ENCODE results near the gene ANXA4. TPM values are rescaled to one million over a fixed set of nuclear protein-coding genes. Genes with fewer than 3 reads are reported as not detected.

Gene ANXA4
- total RNA-seq, 1 donor from 2014 or later: 73.6 TPM

DNA sequence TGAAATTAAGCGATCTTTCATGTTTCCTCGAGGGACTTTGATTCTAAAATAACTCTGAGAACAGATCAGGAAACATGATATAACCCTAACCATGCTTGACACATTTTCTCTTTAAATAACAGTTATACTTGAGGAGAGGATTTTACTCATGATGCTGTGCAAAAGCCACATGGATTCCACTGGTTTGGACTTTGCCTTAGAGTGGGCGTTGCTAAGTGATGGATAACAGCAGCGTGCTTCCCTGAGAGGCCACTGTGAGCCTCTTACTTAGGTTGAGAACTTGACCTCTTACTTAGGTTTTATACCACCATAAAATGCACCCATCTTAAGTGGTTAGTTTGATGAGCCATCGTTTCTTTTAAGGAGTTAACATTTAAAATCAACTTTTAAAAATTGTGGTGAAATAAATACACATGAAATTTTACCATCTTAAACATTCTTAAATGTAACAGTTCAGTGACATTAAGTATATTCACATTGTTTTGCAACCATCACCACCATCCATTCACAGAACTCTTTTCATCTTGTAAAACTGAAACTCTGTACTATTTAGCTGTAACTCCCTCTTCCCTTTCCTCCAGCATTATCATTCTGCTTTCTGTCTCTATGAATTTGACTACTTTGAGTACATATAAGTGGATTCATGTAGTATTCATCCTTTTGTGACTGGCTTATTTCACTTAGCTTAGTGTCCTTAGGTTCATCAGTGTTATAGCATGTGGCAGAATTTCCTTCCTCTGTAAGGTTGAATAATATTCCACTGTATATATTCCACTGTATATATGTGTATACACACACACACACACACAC is 22.6 kb downstream of the ANXA4 start:
- TF ChIP-seq, protein P1, sequence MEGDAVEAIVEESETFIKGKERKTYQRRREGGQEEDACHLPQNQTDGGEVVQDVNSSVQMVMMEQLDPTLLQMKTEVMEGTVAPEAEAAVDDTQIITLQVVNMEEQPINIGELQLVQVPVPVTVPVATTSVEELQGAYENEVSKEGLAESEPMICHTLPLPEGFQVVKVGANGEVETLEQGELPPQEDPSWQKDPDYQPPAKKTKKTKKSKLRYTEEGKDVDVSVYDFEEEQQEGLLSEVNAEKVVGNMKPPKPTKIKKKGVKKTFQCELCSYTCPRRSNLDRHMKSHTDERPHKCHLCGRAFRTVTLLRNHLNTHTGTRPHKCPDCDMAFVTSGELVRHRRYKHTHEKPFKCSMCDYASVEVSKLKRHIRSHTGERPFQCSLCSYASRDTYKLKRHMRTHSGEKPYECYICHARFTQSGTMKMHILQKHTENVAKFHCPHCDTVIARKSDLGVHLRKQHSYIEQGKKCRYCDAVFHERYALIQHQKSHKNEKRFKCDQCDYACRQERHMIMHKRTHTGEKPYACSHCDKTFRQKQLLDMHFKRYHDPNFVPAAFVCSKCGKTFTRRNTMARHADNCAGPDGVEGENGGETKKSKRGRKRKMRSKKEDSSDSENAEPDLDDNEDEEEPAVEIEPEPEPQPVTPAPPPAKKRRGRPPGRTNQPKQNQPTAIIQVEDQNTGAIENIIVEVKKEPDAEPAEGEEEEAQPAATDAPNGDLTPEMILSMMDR (IDR thresholded peaks at IDR 0.05; ENCODE audit: insufficient read depth, low read length, poor library complexity, severe bottlenecking): no peak
- no peak for DNase-seq (ENCODE audit: low read depth)

DNA sequence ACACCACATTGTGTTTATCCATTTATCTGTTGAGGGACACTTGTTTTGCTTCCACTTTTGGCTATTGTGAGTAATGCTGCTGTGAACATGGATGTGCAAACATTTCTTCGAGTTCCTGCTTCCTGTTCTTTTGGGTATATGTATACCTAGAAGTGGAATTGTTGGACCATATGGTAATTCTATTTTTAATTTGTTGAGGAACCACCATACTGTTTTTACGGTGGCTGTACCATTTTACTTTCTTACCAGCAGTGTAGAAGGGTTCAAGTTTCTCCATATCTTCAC is 23.1 kb downstream of the ANXA4 start:
- Histone ChIP-seq H3K27me3 (ENCODE audit: control insufficient read depth, insufficient read depth, low read length) (no peaks in the 10 kb centered on the region), H3K4me3 (ENCODE audit: low read depth, low read length) (no peak overlapping the region), H3K36me3 (ENCODE audit: control insufficient read depth, insufficient read depth, low read length) (peaks cover 1% of the 10 kb centered on the region)
- DNase-seq (ENCODE audit: low read depth): no peak
- TF ChIP-seq, protein P1 (IDR thresholded peaks at IDR 0.05; ENCODE audit: insufficient read depth, low read length, poor library complexity, severe bottlenecking): no peak

More for the DNA sequence above, 22.6 kb downstream of the ANXA4 start:
- Histone ChIP-seq H3K4me3 (ENCODE audit: low read depth, low read length) (no peak overlapping the region), H3K36me3 (ENCODE audit: control insufficient read depth, insufficient read depth, low read length) (peaks cover 1% of the 10 kb centered on the region), H3K27me3 (ENCODE audit: control insufficient read depth, insufficient read depth, low read length) (no peaks in the 10 kb centered on the region)

DNA sequence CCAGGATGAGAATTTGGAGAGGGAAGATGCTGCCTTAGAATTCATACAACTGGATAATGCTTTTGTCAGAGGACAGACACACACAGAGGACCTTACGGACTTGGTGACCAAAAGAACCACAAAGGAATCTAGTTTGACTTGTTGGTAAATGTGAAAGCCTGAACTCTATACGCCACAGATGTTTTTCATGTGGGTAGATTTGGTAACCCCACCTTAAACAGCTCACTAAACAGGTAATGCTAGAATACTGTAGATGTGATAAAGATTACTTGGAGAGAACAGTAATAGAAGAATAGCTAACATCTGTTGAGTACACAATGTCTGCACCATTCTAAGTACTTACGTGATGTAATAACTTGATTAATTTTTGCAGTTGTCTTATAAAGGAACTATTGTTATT is 24.1 kb downstream of the ANXA4 start:
- H3K27me3 ChIP-seq (ENCODE audit: control insufficient read depth, insufficient read depth, low read length): no peaks in the 10 kb centered on the region
- DNase-seq (ENCODE audit: low read depth): no peak
- H3K4me3 ChIP-seq (ENCODE audit: low read depth, low read length): no peak overlapping the region
- peaks cover 1% of the 10 kb centered on the region for H3K36me3 ChIP-seq (ENCODE audit: control insufficient read depth, insufficient read depth, low read length)
- TF ChIP-seq, protein P1 (IDR thresholded peaks at IDR 0.05; ENCODE audit: insufficient read depth, low read length, poor library complexity, severe bottlenecking): no peak

DNA sequence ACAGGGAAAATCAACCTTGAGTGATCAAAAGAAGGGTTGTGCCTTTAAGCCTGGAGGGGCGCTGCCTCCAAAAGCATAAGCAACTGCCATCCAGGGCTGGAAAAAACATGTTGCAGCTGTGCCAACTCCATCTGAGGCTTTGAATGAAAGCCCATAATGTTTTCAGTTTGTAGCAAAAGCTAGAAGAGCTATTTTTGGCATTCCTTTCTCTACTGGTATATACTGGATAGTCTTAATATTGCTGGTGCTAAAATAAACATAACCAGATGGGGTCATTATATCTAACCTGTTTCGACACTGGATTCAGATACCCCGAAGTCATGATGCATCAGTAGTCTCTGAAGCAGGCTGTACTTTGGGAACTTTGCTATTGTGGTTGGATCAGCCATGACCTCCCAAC is 25.1 kb downstream of the ANXA4 start:
- no peak overlapping the region for H3K4me3 ChIP-seq (ENCODE audit: low read depth, low read length)
- no peak for DNase-seq (ENCODE audit: low read depth)
- TF ChIP-seq, protein P1 (IDR thresholded peaks at IDR 0.05; ENCODE audit: insufficient read depth, low read length, poor library complexity, severe bottlenecking): peak; percentile 17
- H3K27me3 ChIP-seq (ENCODE audit: control insufficient read depth, insufficient read depth, low read length): no peaks in the 10 kb centered on the region
- H3K36me3 ChIP-seq (ENCODE audit: control insufficient read depth, insufficient read depth, low read length): peaks cover 1% of the 10 kb centered on the region

- no peak for DNase-seq (ENCODE audit: low read depth)
- TF ChIP-seq, protein P1 (IDR thresholded peaks at IDR 0.05; ENCODE audit: insufficient read depth, low read length, poor library complexity, severe bottlenecking): no peak
- no peak overlapping the region for H3K4me3 ChIP-seq (ENCODE audit: low read depth, low read length)
- no peaks in the 10 kb centered on the region for H3K36me3 ChIP-seq (ENCODE audit: control insufficient read depth, insufficient read depth, low read length)
- no peaks in the 10 kb centered on the region for H3K27me3 ChIP-seq (ENCODE audit: control insufficient read depth, insufficient read depth, low read length)
Observed at GRCh38 chr2:69768235-69768634, 26.3 kb downstream of the ANXA4 start.

DNA sequence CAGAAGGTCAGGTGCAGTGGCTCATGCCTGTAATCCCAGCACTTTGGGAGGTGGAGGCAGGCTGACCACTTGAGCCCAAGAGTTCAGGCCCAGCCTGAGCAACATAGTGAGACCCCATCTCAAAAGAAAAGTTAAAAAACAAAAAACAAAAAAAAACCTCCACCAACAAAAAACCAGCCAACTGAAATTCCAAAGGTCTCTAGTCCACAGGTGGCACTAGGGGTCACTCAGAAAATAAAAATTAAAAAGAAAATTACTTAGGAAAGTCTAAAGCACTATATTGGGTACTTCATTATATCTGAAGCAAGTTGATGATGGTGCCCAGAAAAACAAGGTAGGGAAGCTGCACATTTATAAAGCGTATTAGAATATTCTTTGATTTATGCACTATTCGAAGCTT is 26.9 kb downstream of the ANXA4 start:
- Histone ChIP-seq H3K36me3 (ENCODE audit: control insufficient read depth, insufficient read depth, low read length) (no peaks in the 10 kb centered on the region), H3K4me3 (ENCODE audit: low read depth, low read length) (no peak overlapping the region), H3K27me3 (ENCODE audit: control insufficient read depth, insufficient read depth, low read length) (no peaks in the 10 kb centered on the region)
- TF ChIP-seq, protein P1 (IDR thresholded peaks at IDR 0.05; ENCODE audit: insufficient read depth, low read length, poor library complexity, severe bottlenecking): no peak
- no peak for DNase-seq (ENCODE audit: low read depth)

Measured in kidney epithelial cell (primary cell).